Gastroesophageal sphincter (tissue), 3 donors: Measurements from ENCODE around the gene SF3B4.

Source experiments
- CTCF ChIP-seq, 4 experiments: fragments of 200-600 bp in 2 of 4; fragments of 450-650 bp in 2 of 4; sonication (generic) in 1 of 4; IDR thresholded peaks; one replicate each; pipeline ENCODE4 v1.5.1; 2017 to 2019; ENCODE audit warnings: antibody characterized with exemption in 4 of 4, mild to moderate bottlenecking in 2 of 4, moderate library complexity in 2 of 4
- POLR2A ChIP-seq, 2 donors: fragments of 450-650 bp; IDR thresholded peaks; one replicate each; pipeline ENCODE4 v1.6.1; 2017; ENCODE audit warnings: antibody characterized with exemption in 2 of 2, mild to moderate bottlenecking in 2 of 2, moderate library complexity in 1 of 2

- TF ChIP-seq CTCF (IDR thresholded peaks at IDR 0.05) (no peak), POLR2A (IDR thresholded peaks at IDR 0.05) (no peak)
Observed at GRCh38 chr1:149926296-149926695, 1.3 kb downstream of the SF3B4 start.
